Endothelial cell of umbilical vein (primary cell): Measurements from ENCODE around the gene MCOLN2. TPM values are rescaled to one million over a fixed set of nuclear protein-coding genes. Genes with fewer than 3 reads are reported as not detected.

Experiments
- BruUV-seq: library from RNA; stranded (reverse); fragments of 400-500 nt; replicated peaks from 2 replicates; lab custom pipeline; 2021; lab: Mats Ljungman, UMichigan
- CTCF ChIA-PET: fragments of 300-600, 350-600 bp; sonication (Branson Sonifier 250); formaldehyde crosslinking; loops from one replicate; lab custom pipeline; 2021; ENCODE audit warnings: antibody characterized with exemption, inconsistent platforms; lab: Charles Lee
- POLR2A ChIA-PET: fragments of 300-600, 350-600 bp; sonication (Branson Sonifier 250); formaldehyde crosslinking; loops from one replicate; lab custom pipeline; 2021; ENCODE audit warnings: antibody characterized with exemption, inconsistent platforms; lab: Charles Lee
- DNase-seq: peaks from one replicate; pipeline ENCODE4 v3.0.0-alpha.2; 2011; ENCODE audit warnings: low read depth, low spot score
- FAIRE-seq: peaks from 2 replicates; lab custom pipeline; 2011; peaks lifted over from hg19 to GRCh38; lab: Jason Lieb, UNC
- H2AFZ ChIP-seq: 2 replicates; pipeline ENCODE4 v1.6.0; 2012; ENCODE audit warnings: low read depth, low read length, control low read depth, inconsistent platforms
- H3K27ac ChIP-seq: 2 replicates; pipeline ENCODE4 v1.5.1; 2011; ENCODE audit warnings: low read depth, mild to moderate bottlenecking, control low read depth, low read length, moderate library complexity; ENCODE audit not compliant: insufficient read depth
- H3K27me3 ChIP-seq, 2 experiments: 2 replicates each; pipeline versions ENCODE4 v1.6.0 to v1.6.1; 2011; ENCODE audit warnings: low read length in 2 of 2, mixed read lengths in 1 of 2; ENCODE audit not compliant: control insufficient read depth in 2 of 2, insufficient read depth in 2 of 2
- H3K36me3 ChIP-seq, 2 experiments: 2 replicates in 1 of 2; 3 replicates in 1 of 2; pipeline ENCODE4 v1.5.1; 2011; ENCODE audit warnings: low read length in 2 of 2, mild to moderate bottlenecking in 1 of 2, moderate library complexity in 1 of 2; ENCODE audit not compliant: control insufficient read depth in 2 of 2, insufficient read depth in 2 of 2; ENCODE audit errors: extremely low read depth in 1 of 2
- H3K4me1 ChIP-seq: 3 replicates; pipeline ENCODE4 v1.5.1; 2011; ENCODE audit warnings: mild to moderate bottlenecking, low read length; ENCODE audit not compliant: control insufficient read depth, insufficient read depth; ENCODE audit errors: extremely low read depth
- H3K4me2 ChIP-seq: 2 replicates; pipeline ENCODE4 v1.6.1; 2011; ENCODE audit warnings: low read length, control low read depth, mixed read lengths; ENCODE audit not compliant: insufficient read depth
- H3K4me3 ChIP-seq, 3 experiments: fragments of 200-600 bp in 1 of 3; sonication (generic), shearing (Covaris generic) in 1 of 3; replicated peaks in 1 of 3; 2 replicates each; pipeline ENCODE4 v1.5.1; 2011 to 2016; ENCODE audit warnings: control low read depth in 3 of 3, low read length in 3 of 3, mild to moderate bottlenecking in 2 of 3, inconsistent platforms in 1 of 3, low read depth in 1 of 3, moderate library complexity in 1 of 3; ENCODE audit not compliant: insufficient read depth in 1 of 3
- H3K79me2 ChIP-seq: 2 replicates; pipeline ENCODE4 v1.6.0; 2012; ENCODE audit warnings: low read length, inconsistent platforms; ENCODE audit not compliant: control insufficient read depth, insufficient read depth
- H3K9ac ChIP-seq: replicated peaks from 2 replicates; pipeline ENCODE3; 2011; ENCODE audit warnings: low read length, control low read depth; ENCODE audit not compliant: insufficient read depth; ENCODE audit errors: extremely low read depth
- H3K9me1 ChIP-seq: replicated peaks from 3 replicates; pipeline ENCODE4 v1.6.0; 2011; ENCODE audit warnings: mild to moderate bottlenecking, low read length; ENCODE audit not compliant: control insufficient read depth, insufficient read depth; ENCODE audit errors: extremely low read depth
- H3K9me3 ChIP-seq: replicated peaks from 2 replicates; pipeline ENCODE4 v1.5.1; 2012; ENCODE audit warnings: low read length, inconsistent platforms; ENCODE audit not compliant: control insufficient read depth, insufficient read depth
- H4K20me1 ChIP-seq: replicated peaks from 2 replicates; pipeline ENCODE3; 2011; ENCODE audit warnings: mild to moderate bottlenecking, low read length; ENCODE audit not compliant: control insufficient read depth, insufficient read depth; ENCODE audit errors: extremely low read depth
- EZH2 ChIP-seq: IDR thresholded peaks from 2 replicates; pipeline ENCODE4 v1.6.1; 2012; ENCODE audit warnings: borderline replicate concordance, low read depth, mild to moderate bottlenecking, moderate library complexity, low read length, inconsistent platforms; ENCODE audit not compliant: severe bottlenecking
- FOS ChIP-seq: IDR thresholded peaks from 2 replicates; pipeline ENCODE4 v1.6.1; 2011; ENCODE audit warnings: mild to moderate bottlenecking, low read length, moderate library complexity, borderline replicate concordance; ENCODE audit not compliant: insufficient read depth
- GATA2 ChIP-seq: IDR thresholded peaks from 2 replicates; pipeline ENCODE4 v1.7.0; 2011; ENCODE audit warnings: low read depth, mild to moderate bottlenecking, moderate library complexity, mixed read lengths, low read length; ENCODE audit not compliant: insufficient read length, insufficient read depth
- JUN ChIP-seq: IDR thresholded peaks from 2 replicates; pipeline ENCODE4 v1.6.1; 2011; ENCODE audit warnings: borderline replicate concordance, low read depth; ENCODE audit not compliant: insufficient read length, insufficient read depth
- MYC ChIP-seq: IDR thresholded peaks from one replicate; pipeline ENCODE4 v1.6.1; 2011; ENCODE audit warnings: mild to moderate bottlenecking, low read depth, low read length
- POLR2A ChIP-seq: IDR thresholded peaks from 2 replicates; pipeline ENCODE4 v1.6.1; 2012; ENCODE audit warnings: low read depth, mild to moderate bottlenecking, control low read depth, low read length
- POLR2AphosphoS5 ChIP-seq: IDR thresholded peaks from 2 replicates; pipeline ENCODE4 v1.6.1; 2012; ENCODE audit warnings: low read depth, mild to moderate bottlenecking, control low read depth, low read length, moderate library complexity; ENCODE audit not compliant: insufficient read depth
- dilution Hi-C: fragments of 300-500 bp; cut with MboI; formaldehyde crosslinking; loops from one replicate; pipeline ENCODE4 v1.15.0; 2019; ENCODE audit warnings: low sequenced_read_pairs; ENCODE audit not compliant: extremely low pct_ligation_motif_present
- intact Hi-C: fragments of 100-400 bp; cut with micrococcal nuclease; formaldehyde crosslinking; loops from one replicate; pipeline ENCODE4 v1.10.0; 2022
- polyA plus RNA-seq, 4 experiments: library from polyadenylated mRNA; depleted of rRNA in 3 of 4; stranded (reverse) in 3 of 4; unstranded in 1 of 4; fragments of >200 nt; gene quantifications; 2 replicates each; pipeline versions ENCODE4 v1.2.1 to v1.2.3, GENCODE V29; 2011 to 2012; ENCODE audit warnings: missing spikeins in 1 of 4
- total RNA-seq: library from RNA; stranded (reverse); gene quantifications from 2 replicates; pipeline ENCODE4 v1.2.3, GENCODE V29; 2021
- TF ChIP-seq, protein P1 (sequence below), 2 donors: IDR thresholded peaks; 1 replicate in 1 of 2; 2 replicates in 1 of 2; pipeline ENCODE4 v1.5.1; 2011; ENCODE audit warnings: low read length in 2 of 2, mild to moderate bottlenecking in 2 of 2, moderate library complexity in 2 of 2, control low read depth in 1 of 2, inconsistent platforms in 1 of 2, low read depth in 1 of 2; ENCODE audit not compliant: insufficient read depth in 1 of 2; ENCODE audit errors: extremely low read depth in 1 of 2
- TF ChIP-seq, protein P2 (sequence below): IDR thresholded peaks from 2 replicates; pipeline ENCODE4 v1.6.1; 2011; ENCODE audit not compliant: insufficient read depth, insufficient read length

Gene MCOLN2
- total and polyA plus RNA-seq, 2 donors (not counting 3 experiments of a cell fraction or from before 2014, with no cell fraction given): not detected

DNA sequence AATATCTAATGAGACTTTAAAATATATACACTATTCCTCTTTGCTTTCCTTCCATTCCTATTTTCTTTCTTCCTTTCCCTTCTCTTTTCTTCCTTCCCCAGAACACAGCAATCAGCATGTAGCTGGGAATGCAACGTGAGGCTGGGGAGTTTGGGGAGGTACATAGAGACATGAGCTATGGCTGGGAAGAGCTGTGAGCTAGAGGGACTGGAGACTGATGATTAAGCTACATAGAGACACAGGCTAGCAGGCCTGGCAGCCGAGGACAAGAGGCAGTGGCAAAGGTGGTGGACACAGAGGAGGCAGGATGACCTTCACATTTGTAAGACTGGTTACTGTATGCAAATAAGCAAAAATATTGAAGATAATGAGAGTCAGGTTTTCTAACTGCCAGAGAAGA is 111.4 kb downstream of the MCOLN2 start:
- no peaks in the 10 kb centered on the region for H3K9me1 ChIP-seq
- H3K36me3 ChIP-seq: no peaks in the 10 kb centered on the region
- H4K20me1 ChIP-seq: no peaks in the 10 kb centered on the region
- dilution Hi-C loops: no loop called here
- H3K9ac ChIP-seq: no peak overlapping the region
- TF ChIP-seq POLR2AphosphoS5: no peak
- no peak for TF ChIP-seq FOS
- TF ChIP-seq JUN: no peak
- TF ChIP-seq GATA2: no peak
- no peak for TF ChIP-seq POLR2A
- no peak for TF ChIP-seq MYC
- TF ChIP-seq, protein P1, sequence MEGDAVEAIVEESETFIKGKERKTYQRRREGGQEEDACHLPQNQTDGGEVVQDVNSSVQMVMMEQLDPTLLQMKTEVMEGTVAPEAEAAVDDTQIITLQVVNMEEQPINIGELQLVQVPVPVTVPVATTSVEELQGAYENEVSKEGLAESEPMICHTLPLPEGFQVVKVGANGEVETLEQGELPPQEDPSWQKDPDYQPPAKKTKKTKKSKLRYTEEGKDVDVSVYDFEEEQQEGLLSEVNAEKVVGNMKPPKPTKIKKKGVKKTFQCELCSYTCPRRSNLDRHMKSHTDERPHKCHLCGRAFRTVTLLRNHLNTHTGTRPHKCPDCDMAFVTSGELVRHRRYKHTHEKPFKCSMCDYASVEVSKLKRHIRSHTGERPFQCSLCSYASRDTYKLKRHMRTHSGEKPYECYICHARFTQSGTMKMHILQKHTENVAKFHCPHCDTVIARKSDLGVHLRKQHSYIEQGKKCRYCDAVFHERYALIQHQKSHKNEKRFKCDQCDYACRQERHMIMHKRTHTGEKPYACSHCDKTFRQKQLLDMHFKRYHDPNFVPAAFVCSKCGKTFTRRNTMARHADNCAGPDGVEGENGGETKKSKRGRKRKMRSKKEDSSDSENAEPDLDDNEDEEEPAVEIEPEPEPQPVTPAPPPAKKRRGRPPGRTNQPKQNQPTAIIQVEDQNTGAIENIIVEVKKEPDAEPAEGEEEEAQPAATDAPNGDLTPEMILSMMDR (IDR thresholded peaks at IDR 0.05; ENCODE audit: extremely low read depth in 1 of 2, insufficient read depth in 1 of 2, low read depth in 1 of 2, low read length in 2 of 2): no peak
- no peak for TF ChIP-seq EZH2
- TF ChIP-seq, protein P2, sequence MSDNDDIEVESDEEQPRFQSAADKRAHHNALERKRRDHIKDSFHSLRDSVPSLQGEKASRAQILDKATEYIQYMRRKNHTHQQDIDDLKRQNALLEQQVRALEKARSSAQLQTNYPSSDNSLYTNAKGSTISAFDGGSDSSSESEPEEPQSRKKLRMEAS: no peak
- no peak overlapping the region for H3K4me3 ChIP-seq
- no peak for FAIRE-seq
- no peaks in the 10 kb centered on the region for H3K9me3 ChIP-seq
- H3K4me1 ChIP-seq: no peaks in the 10 kb centered on the region
- POLR2A ChIA-PET: no interaction called here
- CTCF ChIA-PET: interaction anchor here (1.0 kb wide), 1 partner anchor 113 kb away, joined by 3 read pairs; no protein-coding TSS in a partner anchor
- H2AFZ ChIP-seq: no peak overlapping the region
- intact Hi-C loops: no loop called here
- no TSS peak for BruUV-seq
- H3K27me3 ChIP-seq: peaks cover 4 to 15% of the 10 kb centered on the region in 2 experiments
- H3K27ac ChIP-seq: no peak overlapping the region
- no peak for DNase-seq
- no peaks in the 10 kb centered on the region for H3K79me2 ChIP-seq
- H3K4me2 ChIP-seq: no peak overlapping the region
